OCI-LY7 (cell line): Measurements from ENCODE around the gene TSHZ2. TPM values are rescaled to one million over a fixed set of nuclear protein-coding genes. Genes with fewer than 3 reads are reported as not detected.

Experiments used
- BruUV-seq: library from RNA; stranded (reverse); fragments of 400-500 nt; replicated peaks from 2 replicates; lab custom pipeline; 2021; lab: Mats Ljungman, UMichigan
- CTCF ChIA-PET: fragments of 300-600 bp; sonication (Branson Sonifier 250); formaldehyde crosslinking; loops from one replicate; lab custom pipeline; 2022; ENCODE audit warnings: antibody characterized with exemption; ENCODE audit not compliant: unreplicated experiment; lab: Charles Lee
- POLR2A ChIA-PET: fragments of 300-600 bp; sonication (Branson Sonifier 250); formaldehyde crosslinking; loops from one replicate; lab custom pipeline; 2022; ENCODE audit warnings: antibody characterized with exemption; lab: Charles Lee
- DNase-seq: peaks from one replicate; pipeline ENCODE4 v3.0.0-alpha.2; 2015; ENCODE audit warnings: low spot score
- H2AFZ ChIP-seq: fragments of 200-600 bp; sonication (generic), shearing (Covaris generic); 2 replicates; pipeline ENCODE4 v1.6.1; 2014; ENCODE audit warnings: mild to moderate bottlenecking, antibody characterized with exemption, low read length, moderate library complexity
- H3K27ac ChIP-seq: fragments of 200-600 bp; sonication (generic); 2 replicates; pipeline ENCODE4 v1.5.1; 2014; ENCODE audit warnings: mixed run types, low read depth, mild to moderate bottlenecking, moderate library complexity, low read length, inconsistent platforms; ENCODE audit not compliant: poor library complexity, severe bottlenecking
- H3K36me3 ChIP-seq: fragments of 200-600 bp; sonication (generic); 2 replicates; pipeline ENCODE4 v1.6.1; 2014; ENCODE audit warnings: mild to moderate bottlenecking, antibody characterized with exemption, low read length, moderate library complexity, mixed read lengths; ENCODE audit not compliant: insufficient read depth
- H3K4me1 ChIP-seq: fragments of 200-600 bp; sonication (generic); 2 replicates; pipeline ENCODE4 v1.5.1; 2014; ENCODE audit warnings: mild to moderate bottlenecking, low read length; ENCODE audit not compliant: insufficient read depth, poor library complexity, severe bottlenecking
- H3K4me2 ChIP-seq: fragments of 200-600 bp; sonication (generic); 2 replicates; pipeline ENCODE4 v1.6.1; 2014; ENCODE audit warnings: mild to moderate bottlenecking, low read length
- H3K4me3 ChIP-seq: fragments of 200-600 bp; sonication (generic); 2 replicates; pipeline ENCODE4 v1.5.1; 2014; ENCODE audit warnings: mild to moderate bottlenecking, low read depth, low read length; ENCODE audit not compliant: poor library complexity, severe bottlenecking
- H3K79me2 ChIP-seq: fragments of 200-600 bp; sonication (generic); 2 replicates; pipeline ENCODE4 v1.6.1; 2016; ENCODE audit warnings: low read depth, mild to moderate bottlenecking, low read length, moderate library complexity, mixed read lengths; ENCODE audit not compliant: insufficient read depth
- H3K9me2 ChIP-seq: fragments of 200-600 bp; sonication (generic); 2 replicates; pipeline ENCODE4 v1.6.1; 2016; ENCODE audit warnings: mild to moderate bottlenecking, low read length, mixed read lengths; ENCODE audit not compliant: insufficient read depth
- H3K9me3 ChIP-seq: fragments of 200-600 bp; sonication (generic); 2 replicates; pipeline ENCODE4 v1.6.1; 2014; ENCODE audit warnings: mild to moderate bottlenecking, mixed run types, low read length, mixed read lengths
- H4K20me1 ChIP-seq: fragments of 200-600 bp; sonication (generic); 2 replicates; pipeline ENCODE4 v1.6.1; 2014; ENCODE audit warnings: mild to moderate bottlenecking, antibody characterized with exemption, low read length, moderate library complexity, mixed read lengths; ENCODE audit not compliant: insufficient read depth
- CTCF ChIP-seq: fragments of 200-600 bp; sonication (generic); conservative IDR thresholded peaks from 2 replicates; pipeline ENCODE4 v1.5.1; 2014; ENCODE audit warnings: mild to moderate bottlenecking, antibody characterized with exemption, low read length, moderate library complexity, mixed read lengths
- EZH2phosphoT487 ChIP-seq: fragments of 200-600 bp; sonication (generic); IDR thresholded peaks from 2 replicates; pipeline ENCODE4 v1.6.1; 2018; ENCODE audit warnings: low read depth, borderline replicate concordance, mild to moderate bottlenecking, mixed run types, antibody characterized with exemption, low read length, moderate library complexity, mixed read lengths
- intact Hi-C: fragments of 100-400 bp; cut with micrococcal nuclease; formaldehyde crosslinking; loops from one replicate; pipeline ENCODE4 v1.10.0; 2022; ENCODE audit not compliant: unreplicated experiment
- total RNA-seq, 2 experiments: library from RNA; depleted of rRNA in 1 of 2; stranded (reverse); fragments of >200 nt in 1 of 2; shearing (Covaris generic) in 1 of 2; gene quantifications; 2 replicates each; pipeline ENCODE4 v1.2.3, GENCODE V29; 2014 to 2022

Gene TSHZ2
- total RNA-seq, 2 experiments from 2014 or later, result not detected

- Histone ChIP-seq H3K9me2 (no peaks in the 10 kb centered on the region), H2AFZ (no peak overlapping the region), H3K4me1 (no peaks in the 10 kb centered on the region), H3K27ac (no peak overlapping the region), H3K4me2 (no peak overlapping the region), H3K9me3 (no peaks in the 10 kb centered on the region), H4K20me1 (no peaks in the 10 kb centered on the region), H3K4me3 (no peak overlapping the region), H3K36me3 (no peaks in the 10 kb centered on the region), H3K79me2 (no peaks in the 10 kb centered on the region)
- no TSS peak for BruUV-seq
- TF ChIP-seq CTCF (no peak), EZH2phosphoT487 (no peak)
- ChIA-PET CTCF (no interaction called here), POLR2A (interaction anchor here (0.7 kb wide), 1 partner anchor 14 kb away, joined by 4 read pairs; no protein-coding TSS in a partner anchor)
- intact Hi-C loops, result no loop called here
- DNase-seq, result no peak
Measured at GRCh38 chr20:53524589-53525312, 552.6 kb downstream of the TSHZ2 start.

- no peak for TF ChIP-seq CTCF
- no peak for TF ChIP-seq EZH2phosphoT487
- peaks cover under 1% of the 10 kb centered on the region for H3K4me1 ChIP-seq
- H3K27ac ChIP-seq, result no peak overlapping the region
- ChIA-PET CTCF (no interaction called here), POLR2A (interaction anchor here (0.6 kb wide), 2 partner anchors 9 to 36 kb away, joined by 3 read pairs; no protein-coding TSS in a partner anchor)
- H3K9me3 ChIP-seq, result no peaks in the 10 kb centered on the region
- no peak overlapping the region for H3K4me2 ChIP-seq
- H4K20me1 ChIP-seq, result no peaks in the 10 kb centered on the region
- no peaks in the 10 kb centered on the region for H3K36me3 ChIP-seq
- no peaks in the 10 kb centered on the region for H3K79me2 ChIP-seq
- intact Hi-C loops, result no loop called here
- BruUV-seq, result no TSS peak
- no peaks in the 10 kb centered on the region for H3K9me2 ChIP-seq
- no peak overlapping the region for H3K4me3 ChIP-seq
- no peak overlapping the region for H2AFZ ChIP-seq
- no peak for DNase-seq
Measured at GRCh38 chr20:53527196-53527595, 555.0 kb downstream of the TSHZ2 start.

GRCh38 chr20:53529658-53530057 is 557.5 kb downstream of the TSHZ2 start:
- no peak overlapping the region for H3K4me3 ChIP-seq
- no peaks in the 10 kb centered on the region for H3K79me2 ChIP-seq
- no peaks in the 10 kb centered on the region for H3K36me3 ChIP-seq
- BruUV-seq, result no TSS peak
- H3K4me2 ChIP-seq, result no peak overlapping the region
- POLR2A ChIA-PET, result interaction anchor here (0.7 to 1.2 kb wide), 2 partner anchors 37 to 531 kb away, joined by 4 to 6 read pairs; no protein-coding TSS in a partner anchor
- CTCF ChIA-PET, result no interaction called here
- no peak for TF ChIP-seq CTCF
- TF ChIP-seq EZH2phosphoT487, result no peak
- intact Hi-C loops, result no loop called here
- peaks cover 14% of the 10 kb centered on the region for H3K4me1 ChIP-seq
- H4K20me1 ChIP-seq, result no peaks in the 10 kb centered on the region
- H2AFZ ChIP-seq, result no peak overlapping the region
- no peaks in the 10 kb centered on the region for H3K9me3 ChIP-seq
- H3K27ac ChIP-seq, result no peak overlapping the region
- DNase-seq, result no peak
- H3K9me2 ChIP-seq, result no peaks in the 10 kb centered on the region
